Calu3 (cell line): ENCODE measurements around the gene GPR153. TPM values are rescaled to one million over a fixed set of nuclear protein-coding genes. Genes with fewer than 3 reads are reported as not detected.

ENCODE experiments used
- BruUV-seq: library from RNA; stranded (reverse); fragments of 400-500 nt; replicated peaks from 2 replicates; lab custom pipeline; 2021; lab: Mats Ljungman, UMichigan
- CTCF ChIA-PET: fragments of 300-600 bp; sonication (Branson Sonifier 250); formaldehyde crosslinking; loops from one replicate; lab custom pipeline; 2022; ENCODE audit warnings: antibody characterized with exemption; lab: Charles Lee
- DNase-seq: peaks from one replicate; pipeline ENCODE4 v3.0.0; 2022
- H3K27ac Mint-ChIP-seq: one replicate; pipeline ENCODE4 v1.8.0; 2022; ENCODE audit warnings: mixed read lengths; ENCODE audit not compliant: unreplicated experiment
- H3K27me3 Mint-ChIP-seq: one replicate; pipeline ENCODE4 v1.8.0; 2022; ENCODE audit warnings: mixed read lengths; ENCODE audit not compliant: unreplicated experiment
- H3K36me3 Mint-ChIP-seq: one replicate; pipeline ENCODE4 v1.8.0; 2022; ENCODE audit warnings: mild to moderate bottlenecking, moderate library complexity, mixed read lengths; ENCODE audit not compliant: insufficient read depth, unreplicated experiment
- H3K4me1 Mint-ChIP-seq: one replicate; pipeline ENCODE4 v1.8.0; 2022; ENCODE audit warnings: mild to moderate bottlenecking, low read depth, mixed read lengths; ENCODE audit not compliant: unreplicated experiment
- H3K4me3 Mint-ChIP-seq: one replicate; pipeline ENCODE4 v1.8.0; 2022; ENCODE audit warnings: mild to moderate bottlenecking, low read depth, moderate library complexity, mixed read lengths; ENCODE audit not compliant: unreplicated experiment
- H3K9me3 Mint-ChIP-seq: one replicate; pipeline ENCODE4 v1.8.0; 2022; ENCODE audit warnings: low read depth, mixed read lengths; ENCODE audit not compliant: unreplicated experiment
- intact Hi-C: fragments of 100-400 bp; cut with micrococcal nuclease; formaldehyde crosslinking; loops from one replicate; pipeline ENCODE4 v1.10.0; 2022; ENCODE audit not compliant: unreplicated experiment
- total RNA-seq: library from RNA; stranded (reverse); gene quantifications from 2 replicates; pipeline ENCODE4 v1.2.3, GENCODE V29; 2022
- TF ChIP-seq, protein P1 (sequence below): fragments of 200-600 bp; IDR thresholded peaks from one replicate; pipeline ENCODE4 v1.8.0; 2022; ENCODE audit warnings: antibody characterized with exemption; ENCODE audit not compliant: unreplicated experiment

Gene GPR153
- total RNA-seq, 1 experiment from 2014 or later = 3.7 TPM

GRCh38 chr1:6269296-6269695, 8.4 kb upstream of the GPR153 start:
- intact Hi-C loops = no loop called here
- Mint-ChIP-seq H3K27me3 (no peaks in the 10 kb centered on the region), H3K4me1 (no peaks in the 10 kb centered on the region), H3K36me3 (no peaks in the 10 kb centered on the region), H3K9me3 (no peaks in the 10 kb centered on the region), H3K4me3 (no peak overlapping the region), H3K27ac (no peak overlapping the region)
- TF ChIP-seq, protein P1, sequence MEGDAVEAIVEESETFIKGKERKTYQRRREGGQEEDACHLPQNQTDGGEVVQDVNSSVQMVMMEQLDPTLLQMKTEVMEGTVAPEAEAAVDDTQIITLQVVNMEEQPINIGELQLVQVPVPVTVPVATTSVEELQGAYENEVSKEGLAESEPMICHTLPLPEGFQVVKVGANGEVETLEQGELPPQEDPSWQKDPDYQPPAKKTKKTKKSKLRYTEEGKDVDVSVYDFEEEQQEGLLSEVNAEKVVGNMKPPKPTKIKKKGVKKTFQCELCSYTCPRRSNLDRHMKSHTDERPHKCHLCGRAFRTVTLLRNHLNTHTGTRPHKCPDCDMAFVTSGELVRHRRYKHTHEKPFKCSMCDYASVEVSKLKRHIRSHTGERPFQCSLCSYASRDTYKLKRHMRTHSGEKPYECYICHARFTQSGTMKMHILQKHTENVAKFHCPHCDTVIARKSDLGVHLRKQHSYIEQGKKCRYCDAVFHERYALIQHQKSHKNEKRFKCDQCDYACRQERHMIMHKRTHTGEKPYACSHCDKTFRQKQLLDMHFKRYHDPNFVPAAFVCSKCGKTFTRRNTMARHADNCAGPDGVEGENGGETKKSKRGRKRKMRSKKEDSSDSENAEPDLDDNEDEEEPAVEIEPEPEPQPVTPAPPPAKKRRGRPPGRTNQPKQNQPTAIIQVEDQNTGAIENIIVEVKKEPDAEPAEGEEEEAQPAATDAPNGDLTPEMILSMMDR = no peak
- no peak for DNase-seq
- CTCF ChIA-PET = no interaction called here
- no TSS peak for BruUV-seq

DNA sequence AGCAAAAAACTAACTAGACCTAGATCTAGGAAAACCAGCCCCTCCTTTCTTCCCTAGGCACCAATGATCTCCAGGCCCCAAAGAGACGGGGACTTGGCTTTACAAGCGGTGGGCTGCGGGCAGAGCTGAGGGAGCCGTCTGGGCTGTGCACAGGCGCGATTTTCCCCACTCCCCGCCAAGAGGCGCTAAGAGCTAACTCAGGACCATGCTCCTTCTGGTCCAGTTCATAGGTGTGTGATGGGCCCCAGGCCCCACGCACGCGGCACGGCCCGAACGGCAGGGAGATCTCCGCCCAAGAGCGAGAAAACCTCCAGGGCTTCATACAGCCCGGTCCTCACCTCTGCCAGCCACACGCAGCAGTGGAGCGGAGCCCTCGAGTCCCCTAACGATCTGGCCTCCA, 7.5 kb upstream of the GPR153 start:
- TF ChIP-seq, protein P1 = no peak
- no peak overlapping the region for H3K27ac Mint-ChIP-seq
- no peaks in the 10 kb centered on the region for H3K9me3 Mint-ChIP-seq
- no peaks in the 10 kb centered on the region for H3K4me1 Mint-ChIP-seq
- no peaks in the 10 kb centered on the region for H3K36me3 Mint-ChIP-seq
- no peaks in the 10 kb centered on the region for H3K27me3 Mint-ChIP-seq
- BruUV-seq = no TSS peak
- H3K4me3 Mint-ChIP-seq = no peak overlapping the region
- DNase-seq = no peak
- CTCF ChIA-PET = no interaction called here
- intact Hi-C loops = no loop called here

DNA sequence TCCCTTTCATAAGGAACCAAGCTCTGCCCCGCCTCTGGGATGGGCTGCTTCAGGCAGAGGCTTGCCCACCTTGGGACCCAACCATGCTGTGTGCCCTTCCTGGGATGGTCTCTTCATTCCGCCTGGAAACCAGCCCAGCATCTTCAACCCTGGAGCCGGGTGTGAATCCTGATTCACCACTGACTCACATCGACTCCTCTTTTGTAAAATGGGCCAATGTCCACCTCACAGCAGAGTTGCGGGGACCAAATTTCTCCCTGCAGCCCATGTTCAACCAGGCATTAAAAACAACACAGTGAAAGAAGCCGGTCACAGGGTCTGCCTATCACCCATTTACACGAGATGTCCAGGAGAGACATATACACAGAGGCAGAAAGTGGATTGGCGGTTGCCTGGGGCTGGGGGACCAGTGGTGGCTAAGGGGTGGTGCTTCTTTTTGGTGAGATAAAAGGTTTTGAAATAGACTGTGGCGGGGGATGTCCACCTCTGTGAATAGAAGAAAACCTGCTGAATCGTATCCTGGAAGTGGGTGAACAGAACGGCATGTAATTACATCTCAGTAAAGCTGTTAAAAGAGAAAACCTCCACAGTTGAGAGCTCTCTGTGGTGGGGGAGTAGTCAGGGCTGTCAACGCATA, 6.9 kb upstream of the GPR153 start:
- intact Hi-C loops = no loop called here
- Mint-ChIP-seq H3K36me3 (no peaks in the 10 kb centered on the region), H3K4me3 (no peak overlapping the region), H3K9me3 (no peaks in the 10 kb centered on the region), H3K27ac (no peak overlapping the region), H3K27me3 (no peaks in the 10 kb centered on the region), H3K4me1 (no peaks in the 10 kb centered on the region)
- CTCF ChIA-PET = no interaction called here
- no peak for DNase-seq
- TF ChIP-seq, protein P1 = no peak
- no TSS peak for BruUV-seq

DNA sequence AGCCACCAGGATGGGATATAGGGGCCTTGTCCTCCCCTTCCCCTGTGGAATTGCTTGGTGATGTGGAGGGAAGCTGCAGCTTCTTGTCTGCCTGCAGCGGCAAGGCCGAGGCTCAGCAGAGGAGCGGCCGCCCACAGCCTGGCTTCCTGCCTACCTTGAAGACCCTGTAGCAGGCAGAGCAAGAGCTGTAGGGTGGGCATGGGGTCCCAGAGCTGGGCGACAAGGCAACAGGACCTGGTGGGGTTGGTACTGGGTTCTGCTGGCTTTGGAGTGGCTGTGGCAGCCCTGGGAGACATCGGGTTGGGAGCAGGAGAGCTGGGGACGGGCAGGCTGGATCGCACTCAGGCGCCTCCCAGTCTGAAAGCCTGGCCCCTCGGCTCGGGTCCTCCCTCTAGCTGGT, 5.7 kb upstream of the GPR153 start:
- intact Hi-C loops = no loop called here
- no TSS peak for BruUV-seq
- Mint-ChIP-seq H3K27me3 (no peaks in the 10 kb centered on the region), H3K36me3 (no peaks in the 10 kb centered on the region), H3K4me1 (no peaks in the 10 kb centered on the region), H3K27ac (no peak overlapping the region), H3K4me3 (no peak overlapping the region), H3K9me3 (no peaks in the 10 kb centered on the region)
- CTCF ChIA-PET = no interaction called here
- TF ChIP-seq, protein P1 = no peak
- DNase-seq = no peak
